Hepatocyte (in vitro differentiated cells): ENCODE measurements around the gene PLK5. TPM values are rescaled to one million over a fixed set of nuclear protein-coding genes. Genes with fewer than 3 reads are reported as not detected.

Experiments
- DNase-seq: peaks from one replicate; pipeline ENCODE4 v3.0.0-alpha.2; 2016; ENCODE audit warnings: low spot score
- H2AFZ ChIP-seq: fragments of 200-600 bp; sonication (generic); 2 replicates; pipeline ENCODE4 v1.6.0; 2016; ENCODE audit warnings: antibody characterized with exemption, mild to moderate bottlenecking
- H3K27ac ChIP-seq: fragments of 200-600 bp; sonication (generic); 2 replicates; pipeline ENCODE4 v1.5.1; 2016; ENCODE audit warnings: mild to moderate bottlenecking
- H3K27me3 ChIP-seq: fragments of 200-600 bp; sonication (generic); 2 replicates; pipeline ENCODE4 v1.6.1; 2016
- H3K36me3 ChIP-seq: fragments of 200-600 bp; sonication (generic); replicated peaks from 2 replicates; pipeline ENCODE4 v1.5.1; 2016; ENCODE audit warnings: low read depth; ENCODE audit not compliant: insufficient read depth
- H3K4me1 ChIP-seq: fragments of 200-600 bp; sonication (generic); 2 replicates; pipeline ENCODE4 v1.5.1; 2016; ENCODE audit warnings: mild to moderate bottlenecking, moderate library complexity; ENCODE audit not compliant: insufficient read depth
- H3K4me2 ChIP-seq: fragments of 200-600 bp; sonication (generic); 2 replicates; pipeline ENCODE4 v1.6.0; 2016
- H3K4me3 ChIP-seq: fragments of 200-600 bp; sonication (generic); 2 replicates; pipeline ENCODE4 v1.5.1; 2016; ENCODE audit warnings: mild to moderate bottlenecking
- H3K79me2 ChIP-seq: fragments of 200-600 bp; sonication (generic); 2 replicates; pipeline ENCODE4 v1.6.0; 2017; ENCODE audit warnings: mild to moderate bottlenecking
- H3K9me2 ChIP-seq: fragments of 200-600 bp; sonication (generic); replicated peaks from 2 replicates; pipeline ENCODE4 v1.6.0; 2017; ENCODE audit warnings: mild to moderate bottlenecking; ENCODE audit not compliant: insufficient read depth
- H3K9me3 ChIP-seq: fragments of 200-600 bp; sonication (generic); 2 replicates; pipeline ENCODE4 v1.5.1; 2016; ENCODE audit warnings: low read depth, mild to moderate bottlenecking
- H4K20me1 ChIP-seq: fragments of 200-600 bp; sonication (generic); 2 replicates; pipeline ENCODE4 v1.6.0; 2016; ENCODE audit warnings: mild to moderate bottlenecking; ENCODE audit not compliant: insufficient read depth, poor library complexity, severe bottlenecking
- CTCF ChIP-seq: fragments of 200-600 bp; sonication (generic); IDR thresholded peaks from 2 replicates; pipeline ENCODE4 v1.5.1; 2016; ENCODE audit warnings: antibody characterized with exemption, mild to moderate bottlenecking; ENCODE audit not compliant: poor library complexity
- EZH2 ChIP-seq: fragments of 200-600 bp; sonication (generic); IDR thresholded peaks from 2 replicates; pipeline ENCODE4 v1.6.1; 2016; ENCODE audit warnings: antibody characterized with exemption, mild to moderate bottlenecking, borderline replicate concordance
- EZH2phosphoT487 ChIP-seq: fragments of 200-600 bp; sonication (generic); IDR thresholded peaks from one replicate; pipeline ENCODE4 v1.6.1; 2018; ENCODE audit warnings: antibody characterized with exemption, mild to moderate bottlenecking, low read depth, moderate library complexity; ENCODE audit not compliant: unreplicated experiment, severe bottlenecking
- WGBS: methylation state at CpG from one replicate; pipeline ENCODE4 v1.1.6; 2016; ENCODE audit warnings: low lambda C conversion rate; ENCODE audit errors: missing lambda C conversion rate; 5-methylcytosine and 5-hydroxymethylcytosine counted together
- polyA plus RNA-seq: library from polyadenylated mRNA; unstranded; fragments of >200 nt; fragmentation: Nextera tagmentation; extraction: Ambion mirVana; gene quantifications from 2 replicates; pipeline ENCODE4 v1.2.1, GENCODE V29; 2016
- total RNA-seq: library from RNA; depleted of rRNA; stranded (reverse); fragments of >200 nt; gene quantifications from 2 replicates; pipeline ENCODE4 v1.2.3, GENCODE V29; 2014

PLK5 gene
- total and polyA plus RNA-seq, 2 experiments from 2014 or later: 0.53 TPM; not detected in 1

GRCh38 chr19:1580957-1581356, 57.1 kb downstream of the PLK5 start:
- Histone ChIP-seq H3K79me2 (peaks cover 22% of the 10 kb centered on the region), H3K4me3 (no peak overlapping the region), H3K36me3 (no peaks in the 10 kb centered on the region), H3K4me2 (no peak overlapping the region), H3K9me2 (no peaks in the 10 kb centered on the region), H3K27ac (no peak overlapping the region), H2AFZ (no peak overlapping the region), H4K20me1 (peaks cover 13% of the 10 kb centered on the region), H3K27me3 (no peaks in the 10 kb centered on the region), H3K9me3 (no peaks in the 10 kb centered on the region), H3K4me1 (no peaks in the 10 kb centered on the region)
- DNase-seq: no peak
- WGBS: 97% methylated on average over 22 of the region's 22 CpGs
- TF ChIP-seq CTCF (no peak), EZH2phosphoT487 (no peak), EZH2 (no peak)

DNA sequence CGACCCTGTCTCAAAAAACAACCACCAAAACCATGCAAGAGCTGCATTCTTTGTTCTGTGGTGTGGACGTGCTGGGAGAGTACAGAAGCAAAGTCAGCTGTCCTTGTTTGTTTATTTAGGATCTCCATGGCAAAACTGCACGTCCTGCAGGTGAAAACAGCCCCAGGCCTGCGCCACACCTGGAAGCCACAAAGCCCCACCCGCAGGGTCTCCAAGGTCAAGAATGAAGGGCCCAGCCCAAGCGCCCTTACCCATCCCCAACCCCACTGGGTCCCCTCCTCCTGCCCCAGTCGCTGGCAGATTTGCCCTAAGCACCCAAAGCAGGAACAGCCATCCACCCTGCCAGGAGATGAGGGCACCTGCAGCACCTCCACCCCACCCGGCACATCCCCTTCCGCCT, 58.3 kb downstream of the PLK5 start:
- Histone ChIP-seq H3K27me3 (no peaks in the 10 kb centered on the region), H3K4me1 (no peaks in the 10 kb centered on the region), H4K20me1 (peaks cover 18% of the 10 kb centered on the region), H3K27ac (no peak overlapping the region), H3K9me2 (no peaks in the 10 kb centered on the region), H3K9me3 (no peaks in the 10 kb centered on the region), H3K79me2 (peaks cover 35% of the 10 kb centered on the region), H3K4me3 (no peak overlapping the region), H3K4me2 (no peak overlapping the region), H3K36me3 (no peaks in the 10 kb centered on the region), H2AFZ (no peak overlapping the region)
- 92% methylated on average over 9 of the region's 9 CpGs for WGBS
- DNase-seq: no peak
- TF ChIP-seq EZH2: no peak
- TF ChIP-seq EZH2phosphoT487: no peak
- no peak for TF ChIP-seq CTCF

- Histone ChIP-seq H3K27me3 (no peaks in the 10 kb centered on the region), H3K9me3 (no peaks in the 10 kb centered on the region), H3K4me1 (no peaks in the 10 kb centered on the region), H3K4me3 (no peak overlapping the region), H3K27ac (no peak overlapping the region), H3K79me2 (peaks cover 59% of the 10 kb centered on the region), H3K4me2 (no peak overlapping the region), H4K20me1 (peaks cover 35% of the 10 kb centered on the region), H3K9me2 (no peaks in the 10 kb centered on the region), H3K36me3 (no peaks in the 10 kb centered on the region), H2AFZ (no peak overlapping the region)
- DNase-seq: no peak
- over 99% methylated on average over 44 of the region's 87 CpGs for WGBS
- TF ChIP-seq EZH2phosphoT487 (no peak), EZH2 (no peak), CTCF (no peak)
Observed at GRCh38 chr19:1584500-1585242, 60.8 kb downstream of the PLK5 start.
